PFSK-1 (cell line): ENCODE results near the gene SLC12A9.

ENCODE experiments used
- FOXP2 ChIP-seq: optimal IDR thresholded peaks from 2 replicates; pipeline ENCODE3; 2011; ENCODE audit warnings: borderline replicate concordance, control low read depth, inconsistent platforms; ENCODE audit not compliant: insufficient read depth; ENCODE audit errors: extremely low read length, extremely low read depth
- POLR2AphosphoS5 ChIP-seq: IDR thresholded peaks from 2 replicates; pipeline ENCODE4 v1.6.1; 2012; ENCODE audit warnings: low read depth, mild to moderate bottlenecking, control low read depth, low read length, moderate library complexity
- SIN3A ChIP-seq: IDR thresholded peaks from 2 replicates; pipeline ENCODE4 v1.6.1; 2012; ENCODE audit warnings: mild to moderate bottlenecking, low read length, moderate library complexity, borderline replicate concordance; ENCODE audit not compliant: insufficient read depth
- TAF1 ChIP-seq: IDR thresholded peaks from 2 replicates; pipeline ENCODE4 v1.6.1; 2012; ENCODE audit warnings: low read length, control low read depth, borderline replicate concordance; ENCODE audit not compliant: insufficient read depth
- TF ChIP-seq, protein P1 (sequence below), 2 experiments: IDR thresholded peaks; 2 replicates each; pipeline versions ENCODE4 v1.6.1 to v1.8.0; 2011 to 2012; ENCODE audit warnings: low read depth in 2 of 2, low read length in 2 of 2, control low read depth in 1 of 2, inconsistent platforms in 1 of 2, mild to moderate bottlenecking in 1 of 2, moderate library complexity in 1 of 2; ENCODE audit not compliant: insufficient read depth in 1 of 2

SLC12A9 gene

DNA sequence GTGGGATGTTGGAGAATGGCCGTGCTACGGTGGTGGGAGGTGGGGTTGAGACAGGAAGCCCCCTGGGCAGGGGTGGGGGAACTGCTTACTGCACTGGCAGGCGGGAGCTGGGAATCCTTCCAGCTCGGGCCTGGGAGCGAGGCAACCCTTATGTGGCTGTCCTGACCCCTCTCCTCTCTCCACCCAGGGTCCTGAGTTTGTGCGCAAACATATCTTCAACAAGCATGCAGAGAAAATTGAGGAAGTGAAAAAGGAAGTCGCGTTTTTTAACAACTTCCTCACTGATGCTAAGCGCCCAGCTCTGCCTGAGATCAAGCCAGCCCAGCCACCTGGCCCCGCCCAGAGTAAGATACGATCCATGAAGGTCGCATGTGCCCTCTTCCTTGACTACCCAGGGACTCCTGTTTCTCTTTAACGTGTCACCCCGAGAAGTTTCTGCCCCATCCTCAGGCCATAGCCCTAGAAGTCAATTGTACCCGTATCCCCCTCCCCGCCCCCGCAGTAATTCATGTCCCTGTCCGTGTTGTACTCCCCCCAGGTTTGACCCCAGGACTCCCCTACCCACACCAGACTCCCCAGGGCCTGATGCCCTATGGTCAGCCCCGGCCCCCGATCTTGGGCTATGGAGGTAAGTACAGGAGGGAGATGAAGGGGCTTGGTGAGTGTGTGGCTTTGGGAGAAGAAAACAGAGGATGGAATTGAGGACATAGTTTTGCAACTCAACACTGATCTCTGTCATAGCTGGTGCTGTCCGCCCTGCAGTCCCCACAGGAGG lies 35.2 kb downstream of the SLC12A9 start:
- TF ChIP-seq FOXP2 (no peak), POLR2AphosphoS5 (no peak; the same call in 1 of the 2 replicates), SIN3A (no peak), TAF1 (no peak)
- TF ChIP-seq, protein P1, sequence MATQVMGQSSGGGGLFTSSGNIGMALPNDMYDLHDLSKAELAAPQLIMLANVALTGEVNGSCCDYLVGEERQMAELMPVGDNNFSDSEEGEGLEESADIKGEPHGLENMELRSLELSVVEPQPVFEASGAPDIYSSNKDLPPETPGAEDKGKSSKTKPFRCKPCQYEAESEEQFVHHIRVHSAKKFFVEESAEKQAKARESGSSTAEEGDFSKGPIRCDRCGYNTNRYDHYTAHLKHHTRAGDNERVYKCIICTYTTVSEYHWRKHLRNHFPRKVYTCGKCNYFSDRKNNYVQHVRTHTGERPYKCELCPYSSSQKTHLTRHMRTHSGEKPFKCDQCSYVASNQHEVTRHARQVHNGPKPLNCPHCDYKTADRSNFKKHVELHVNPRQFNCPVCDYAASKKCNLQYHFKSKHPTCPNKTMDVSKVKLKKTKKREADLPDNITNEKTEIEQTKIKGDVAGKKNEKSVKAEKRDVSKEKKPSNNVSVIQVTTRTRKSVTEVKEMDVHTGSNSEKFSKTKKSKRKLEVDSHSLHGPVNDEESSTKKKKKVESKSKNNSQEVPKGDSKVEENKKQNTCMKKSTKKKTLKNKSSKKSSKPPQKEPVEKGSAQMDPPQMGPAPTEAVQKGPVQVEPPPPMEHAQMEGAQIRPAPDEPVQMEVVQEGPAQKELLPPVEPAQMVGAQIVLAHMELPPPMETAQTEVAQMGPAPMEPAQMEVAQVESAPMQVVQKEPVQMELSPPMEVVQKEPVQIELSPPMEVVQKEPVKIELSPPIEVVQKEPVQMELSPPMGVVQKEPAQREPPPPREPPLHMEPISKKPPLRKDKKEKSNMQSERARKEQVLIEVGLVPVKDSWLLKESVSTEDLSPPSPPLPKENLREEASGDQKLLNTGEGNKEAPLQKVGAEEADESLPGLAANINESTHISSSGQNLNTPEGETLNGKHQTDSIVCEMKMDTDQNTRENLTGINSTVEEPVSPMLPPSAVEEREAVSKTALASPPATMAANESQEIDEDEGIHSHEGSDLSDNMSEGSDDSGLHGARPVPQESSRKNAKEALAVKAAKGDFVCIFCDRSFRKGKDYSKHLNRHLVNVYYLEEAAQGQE (IDR thresholded peaks at IDR 0.05; ENCODE audit: insufficient read depth in 1 of 2, low read depth in 2 of 2, low read length in 2 of 2) = no peak

DNA sequence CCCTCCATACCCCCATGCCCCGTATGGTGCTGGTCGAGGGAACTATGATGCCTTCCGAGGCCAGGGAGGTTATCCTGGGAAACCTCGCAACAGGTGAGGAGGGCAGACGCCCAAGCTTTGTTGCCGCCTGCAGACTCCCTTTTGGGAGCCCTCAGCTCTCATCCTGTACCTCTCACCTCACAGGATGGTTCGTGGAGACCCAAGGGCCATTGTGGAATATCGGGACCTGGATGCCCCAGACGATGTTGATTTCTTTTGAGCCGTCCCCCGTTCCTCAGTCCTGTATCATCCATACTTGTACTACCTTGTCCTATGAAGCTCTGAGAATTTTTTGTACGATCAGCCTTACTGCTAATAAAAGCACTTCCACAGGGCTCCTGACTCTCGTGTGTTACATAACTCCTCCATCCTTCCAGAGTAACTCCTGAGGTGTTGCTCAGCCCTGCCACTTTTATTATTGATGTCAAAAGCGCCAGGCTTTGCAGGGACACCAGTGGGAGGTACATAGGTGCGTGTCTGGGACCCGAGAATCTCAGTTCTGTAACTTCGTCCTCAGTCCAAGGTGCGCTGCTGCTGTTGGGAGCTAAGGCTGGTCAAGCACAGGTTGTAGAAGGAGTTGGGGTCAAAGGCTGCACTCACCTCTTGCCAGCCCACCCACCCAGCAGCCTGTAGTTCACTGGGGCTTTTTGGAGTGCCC lies 35.9 kb downstream of the SLC12A9 start:
- TF ChIP-seq POLR2AphosphoS5 = peak; percentile 16; the same call in 1 of the 2 replicates
- TF ChIP-seq, protein P1 (IDR thresholded peaks at IDR 0.05; ENCODE audit: insufficient read depth in 1 of 2, low read depth in 2 of 2, low read length in 2 of 2) = no peak

DNA sequence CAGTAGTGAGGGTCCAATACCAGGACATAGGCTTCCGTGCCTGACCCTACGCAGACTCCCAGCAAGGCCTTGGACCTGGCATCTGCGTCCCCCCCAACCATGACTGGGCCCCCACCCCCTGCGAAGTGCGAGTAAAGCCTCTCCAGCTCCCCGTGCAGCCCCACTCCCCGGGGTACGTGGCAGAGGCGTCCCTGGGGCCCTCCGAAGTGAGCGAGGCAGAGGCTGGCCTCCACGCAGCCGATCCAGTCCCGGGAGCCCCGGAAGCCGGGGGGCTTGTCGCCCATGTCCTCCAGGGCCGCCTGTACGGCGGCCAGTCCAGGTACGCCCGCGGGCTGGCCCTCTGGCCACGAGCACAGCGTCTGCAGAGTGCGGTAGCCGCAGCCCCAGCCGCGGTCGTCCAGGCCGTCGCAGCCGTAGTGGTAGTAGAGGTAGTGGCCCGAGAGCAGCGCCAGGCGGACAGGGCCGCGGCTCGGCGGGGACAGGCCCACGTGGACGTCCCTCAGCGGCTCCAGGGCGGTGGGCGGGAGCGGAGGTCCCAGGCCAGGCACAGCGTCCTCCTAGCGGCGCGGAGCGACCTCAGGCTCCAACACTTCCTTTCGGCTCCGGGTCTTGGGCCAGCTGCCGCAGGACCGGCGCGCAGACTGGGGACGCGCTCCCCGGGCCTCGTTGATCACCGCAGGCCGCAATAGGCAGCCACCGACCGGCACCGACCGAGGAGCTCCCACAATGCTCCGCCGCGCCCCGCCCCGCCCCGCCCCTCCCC lies 36.7 kb downstream of the SLC12A9 start, which contains the start of gene UFSP1:
UFSP1 (minus strand) TSS at position 728 of the 763 bp plus-strand sequence; CDS start at position 284, 444 bp downstream.
- no peak for TF ChIP-seq TAF1
- no peak for TF ChIP-seq SIN3A
- no peak for TF ChIP-seq FOXP2
- peak; percentile 86 for TF ChIP-seq POLR2AphosphoS5
- TF ChIP-seq, protein P1 (IDR thresholded peaks at IDR 0.05; ENCODE audit: insufficient read depth in 1 of 2, low read depth in 2 of 2, low read length in 2 of 2) = no peak

DNA sequence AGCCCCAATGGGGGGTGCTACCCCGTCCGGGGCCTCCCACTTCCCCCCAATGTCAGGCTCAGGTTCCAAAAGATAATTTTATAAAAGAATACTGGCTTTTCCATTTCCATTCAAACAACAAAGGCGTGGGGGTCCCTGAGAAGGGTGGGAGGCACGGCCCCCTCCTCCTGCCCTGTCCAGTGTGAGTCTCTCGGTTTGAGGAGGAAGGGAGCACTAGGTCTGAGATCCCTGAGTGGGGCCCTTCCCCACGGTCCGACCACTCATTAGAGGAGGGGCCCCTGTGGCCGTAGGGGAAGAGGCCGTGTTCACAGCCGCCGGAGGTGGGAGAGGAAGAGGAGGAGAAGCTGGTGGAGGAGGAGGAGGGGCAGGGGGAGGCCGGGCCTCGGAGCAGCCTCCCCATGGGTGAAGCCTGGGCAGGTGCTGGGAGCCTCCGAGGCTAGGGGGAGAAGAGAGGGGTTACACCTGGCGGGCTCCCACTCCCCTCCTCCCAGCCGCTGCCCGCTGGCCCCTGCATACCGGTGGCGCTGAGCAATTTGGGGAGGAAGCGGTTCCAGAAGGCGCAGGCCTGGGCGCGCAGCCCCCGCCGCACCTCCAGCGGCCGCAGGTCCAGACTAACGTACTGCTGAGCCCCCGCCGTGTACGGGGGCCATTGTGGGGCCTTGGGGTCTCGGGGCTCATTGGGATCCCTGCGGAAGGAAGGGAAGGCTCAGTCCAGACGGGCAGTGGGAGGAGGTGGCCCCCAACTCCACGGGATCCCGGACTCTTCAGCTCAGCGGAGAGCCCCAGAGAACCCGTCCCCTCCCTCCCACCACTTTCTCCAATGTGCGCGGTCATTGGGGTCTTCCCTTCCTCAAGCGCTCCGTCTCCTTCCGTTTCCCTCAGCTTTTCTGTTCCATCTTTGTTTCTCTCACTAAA lies 38.4 kb downstream of the SLC12A9 start:
- TF ChIP-seq POLR2AphosphoS5 (peak; percentile 23; the same call in 1 of the 2 replicates), FOXP2 (no peak), TAF1 (no peak), SIN3A (no peak)
- TF ChIP-seq, protein P1 (IDR thresholded peaks at IDR 0.05; ENCODE audit: insufficient read depth in 1 of 2, low read depth in 2 of 2, low read length in 2 of 2) = no peak
